Stimulated activated CD8-positive, alpha-beta memory T cell treated with anti-CD3 and anti-CD28 coated beads, Interleukin-2, amount 100 ng/mL, for 1 hour (primary cell): ENCODE data around the gene PLCE1.
"Not testable (repeated sequence)": the region's sequence is repeated elsewhere in the genome, so short reads cannot be mapped to it uniquely, and the experiment has no call there.

Source experiments
- DNase-seq, 2 donors: peaks; one replicate each; pipeline ENCODE4 v3.0.0-alpha.2; 2020; ENCODE audit warnings: low read depth in 2 of 2

PLCE1 gene

DNA sequence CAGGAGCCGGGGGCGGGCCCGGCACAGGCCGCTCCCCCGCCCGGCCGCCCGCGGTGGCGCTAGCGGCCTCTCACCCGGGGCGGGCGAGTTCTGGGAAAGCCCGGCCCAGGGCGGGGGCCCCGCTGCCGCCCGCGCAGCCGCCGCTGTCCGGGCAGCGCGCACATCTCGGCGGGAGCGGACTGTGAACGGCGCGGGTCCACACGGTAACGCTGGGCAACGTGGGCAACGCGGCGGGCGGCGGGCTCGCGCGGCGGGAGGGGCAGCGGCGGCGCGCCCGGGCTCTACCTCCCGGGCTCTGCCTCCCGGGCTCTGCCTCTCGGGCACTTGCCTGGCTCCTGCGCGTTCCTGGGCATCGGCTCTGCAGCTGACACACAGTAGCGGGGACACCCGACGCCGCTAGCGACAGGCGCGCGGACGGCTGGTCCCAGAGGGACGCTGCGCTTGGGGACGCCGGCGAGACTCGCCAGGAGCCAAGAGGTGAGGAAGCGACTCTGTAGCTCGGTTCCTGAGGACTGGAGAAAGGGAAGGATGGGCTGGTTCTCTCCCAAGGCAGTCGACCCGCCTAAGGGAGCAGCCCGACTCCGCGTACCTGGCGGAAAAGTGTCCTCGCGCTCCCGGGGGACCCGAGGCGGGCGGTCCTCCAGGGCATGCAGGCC is at the start of gene PLCE1:
TSS of gene PLCE1 (plus strand) at position 150 of the 656 bp plus-strand sequence. CDS start 37,116 bp downstream, outside the sequence.
- no peak for DNase-seq

DNA sequence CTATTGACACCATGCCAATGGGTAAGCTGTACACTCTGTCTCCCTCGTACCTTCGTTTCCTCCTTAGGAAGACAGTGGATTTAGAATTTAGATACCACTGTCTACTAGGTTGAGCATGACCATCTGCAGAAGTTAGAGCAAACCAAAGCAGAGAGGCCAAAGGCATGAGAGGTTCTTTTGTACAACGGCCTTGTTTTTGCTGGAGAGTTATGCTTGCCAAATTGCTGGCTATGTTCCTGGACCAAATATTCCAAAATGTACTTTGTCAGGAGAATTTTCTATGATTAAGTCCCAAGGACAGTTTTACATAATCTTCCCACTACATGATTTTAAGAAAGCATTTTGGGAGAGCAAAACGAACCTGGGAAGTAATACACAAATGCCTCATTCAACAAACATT is 47.9 kb upstream of the PLCE1 start:
- DNase-seq: no peak

DNA sequence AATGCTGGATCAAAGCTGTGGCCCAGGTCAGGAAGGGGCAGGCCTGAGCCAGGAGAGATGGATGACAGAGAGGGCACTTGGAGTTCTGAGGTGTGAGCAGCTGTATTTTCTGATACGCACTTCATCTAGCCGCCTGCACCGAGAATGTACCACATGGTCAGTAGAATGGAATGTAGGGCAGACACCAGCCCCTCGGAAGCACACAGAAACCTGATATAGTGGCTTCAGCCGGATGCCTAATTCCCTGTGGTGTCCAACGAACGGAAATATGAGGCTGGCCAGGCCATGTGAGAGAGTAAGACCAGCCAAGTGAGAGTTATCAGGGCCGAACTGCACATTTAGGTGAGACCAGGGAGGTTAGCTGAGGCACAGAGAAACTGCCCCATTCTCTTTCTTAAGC is 46.7 kb upstream of the PLCE1 start:
- DNase-seq: no peak

DNA sequence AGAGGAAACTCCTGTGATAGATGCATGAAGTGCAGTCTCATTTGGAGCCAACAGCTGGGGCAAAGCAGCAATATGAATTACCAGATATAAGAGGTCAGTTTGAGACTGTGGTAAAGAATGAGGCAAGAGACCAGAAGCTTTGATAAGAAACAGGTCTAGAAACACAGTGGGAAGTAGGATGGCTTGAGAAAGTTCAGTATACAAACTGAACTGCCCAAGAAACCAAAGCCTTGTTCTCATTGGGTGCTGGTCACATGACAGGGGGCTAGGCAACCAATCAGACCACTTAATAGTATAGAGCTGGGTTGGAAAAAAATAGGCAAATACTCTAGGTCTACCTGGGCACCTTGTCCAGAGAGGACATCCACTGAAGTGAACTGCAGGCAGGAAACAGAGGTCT is 46.2 kb upstream of the PLCE1 start:
- DNase-seq: no peak

DNA sequence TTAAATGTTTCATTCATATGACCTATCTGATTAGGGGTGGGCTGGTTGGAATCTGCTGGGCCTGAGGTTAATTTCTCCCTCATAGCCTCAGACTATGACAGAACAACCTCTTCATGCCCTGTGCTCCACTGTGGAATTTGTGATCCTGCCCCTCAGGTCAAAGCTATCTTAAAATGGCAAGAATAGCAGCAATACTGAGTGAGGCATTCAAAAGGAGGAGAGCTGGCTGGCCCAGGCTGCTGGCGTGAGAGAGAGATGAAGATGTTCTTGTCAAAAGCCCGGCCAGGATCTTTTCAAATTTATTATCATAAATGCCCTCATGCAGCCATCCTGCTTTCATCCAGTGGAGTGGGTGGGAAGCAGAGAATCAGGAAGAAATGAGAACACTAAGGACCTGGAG is 41.8 kb upstream of the PLCE1 start:
- DNase-seq: no peak

DNA sequence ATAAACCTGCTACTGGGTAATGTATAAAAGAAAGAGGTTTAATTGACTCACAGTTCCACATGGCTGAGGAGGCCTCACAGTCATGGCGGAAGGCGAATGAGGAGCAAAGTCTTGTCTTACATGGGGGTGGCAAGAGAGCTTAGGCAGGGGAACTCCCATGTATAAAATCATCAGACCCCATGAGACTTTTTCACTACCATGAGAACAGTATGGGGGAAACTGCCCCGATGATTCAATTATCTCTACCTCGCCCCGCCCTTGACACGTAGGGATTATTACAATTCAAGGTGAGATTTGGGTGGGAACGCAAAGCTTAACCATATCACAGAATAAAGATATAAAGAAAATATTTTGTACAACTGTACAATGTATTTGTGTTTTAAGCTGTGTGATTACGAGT is 39.4 kb upstream of the PLCE1 start:
- no peak for DNase-seq

DNA sequence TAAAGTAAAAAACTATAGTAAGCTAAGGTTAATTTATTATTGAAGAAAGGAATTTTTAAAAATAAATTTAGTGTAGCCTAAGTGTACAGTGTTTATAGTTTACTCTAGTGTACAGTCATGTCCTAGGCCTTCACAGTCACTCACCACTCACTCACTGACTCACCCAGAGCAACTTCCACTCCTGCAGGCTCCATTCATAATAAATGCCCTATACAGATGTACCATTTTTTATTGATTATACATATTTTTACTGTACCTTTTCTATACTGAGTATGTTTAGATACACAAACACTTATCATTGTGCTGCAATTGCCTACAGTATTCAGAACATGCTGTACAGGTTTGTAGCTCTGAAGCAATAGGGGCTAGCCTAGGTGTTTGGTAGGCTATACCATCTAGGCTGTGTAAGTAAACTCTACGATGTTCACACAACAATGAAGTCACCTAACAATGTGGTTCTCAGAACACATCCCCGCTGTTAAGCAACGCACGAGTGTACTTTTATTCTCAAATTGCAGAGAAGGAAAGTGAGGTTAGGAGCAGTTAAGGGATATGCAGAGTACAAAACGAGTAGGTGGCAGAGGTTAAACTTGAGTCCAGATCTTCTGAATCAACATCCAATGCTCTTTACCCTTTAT is 38.9 kb upstream of the PLCE1 start:
- DNase-seq: no peak

DNA sequence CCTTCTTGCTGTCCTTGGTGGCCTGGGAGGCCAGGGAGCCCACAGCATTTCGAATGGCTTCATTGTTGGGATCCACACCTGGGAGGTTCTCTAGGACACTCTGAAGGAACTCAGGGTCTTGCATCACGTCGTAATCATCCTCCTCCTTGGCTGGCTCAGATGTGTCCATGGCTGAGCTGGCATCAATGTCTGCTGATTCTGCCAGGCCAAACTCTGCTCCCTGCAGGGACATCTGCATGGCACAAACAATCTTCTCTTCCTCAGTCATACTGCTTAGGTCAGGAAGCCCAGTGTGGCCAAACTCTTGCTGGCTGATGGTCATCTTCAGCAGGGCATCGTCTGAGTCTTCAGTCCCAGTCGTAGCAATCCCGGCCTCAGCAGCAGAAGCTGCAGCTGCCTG is 34.9 kb upstream of the PLCE1 start:
- no peak for DNase-seq

DNA sequence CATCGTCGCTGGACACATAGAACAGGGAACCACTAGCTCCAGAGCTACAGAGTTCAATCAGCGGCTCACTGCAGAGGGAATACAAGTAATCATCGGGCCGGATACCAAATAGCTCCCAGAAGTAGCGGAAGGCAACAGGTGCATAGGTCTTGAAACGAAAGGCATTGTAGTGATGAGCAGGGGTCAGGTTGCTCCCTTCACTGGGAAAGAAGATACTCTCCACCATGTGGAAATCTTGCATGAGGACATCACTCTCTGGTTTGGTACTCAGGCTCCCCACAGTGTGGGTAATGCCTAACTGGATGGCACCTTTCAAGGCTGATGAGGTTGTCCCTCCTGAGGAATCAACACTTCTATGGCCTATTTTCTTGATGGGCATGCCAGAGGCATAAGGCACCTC is 32.7 kb upstream of the PLCE1 start:
- not testable (repeated sequence) for DNase-seq

DNA sequence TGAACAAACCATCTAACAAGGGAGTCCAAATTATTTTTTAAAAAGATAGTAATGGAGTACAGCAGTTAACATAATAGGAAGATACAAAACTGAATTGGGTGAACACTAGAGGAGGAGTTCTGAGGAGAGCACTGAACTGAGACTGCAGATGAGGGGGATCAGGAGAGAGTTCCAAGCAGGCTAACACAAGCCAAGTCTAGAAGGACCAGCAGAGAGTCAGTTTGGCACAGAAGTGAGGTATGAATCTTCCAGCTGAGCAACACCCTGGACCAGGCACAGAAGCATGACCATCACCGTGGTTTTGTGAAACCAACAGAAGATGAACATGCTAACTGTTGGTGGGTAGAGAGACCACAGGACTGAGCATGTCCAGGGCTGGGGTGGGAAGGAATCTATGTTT is 30.8 kb upstream of the PLCE1 start:
- no peak for DNase-seq

DNA sequence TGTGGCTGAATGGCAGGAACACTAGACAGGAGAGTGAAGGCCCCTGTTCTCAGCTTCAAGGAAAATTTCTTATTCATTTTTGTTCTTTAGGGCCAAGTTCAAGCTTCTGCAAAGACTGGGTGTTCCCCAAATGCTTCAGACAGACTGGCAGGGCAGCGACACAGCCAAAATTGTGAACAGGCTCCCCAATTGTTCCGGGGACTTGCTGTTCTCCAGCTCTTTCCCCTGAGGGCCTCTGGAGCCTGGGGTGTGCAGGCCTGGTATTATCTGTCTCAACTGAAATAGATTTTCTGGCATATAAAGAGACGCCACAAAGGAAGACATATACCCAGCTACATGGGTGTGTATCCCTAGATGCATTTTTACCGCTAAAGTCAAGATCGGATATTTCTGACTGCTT is 30.3 kb upstream of the PLCE1 start:
- DNase-seq: no peak

DNA sequence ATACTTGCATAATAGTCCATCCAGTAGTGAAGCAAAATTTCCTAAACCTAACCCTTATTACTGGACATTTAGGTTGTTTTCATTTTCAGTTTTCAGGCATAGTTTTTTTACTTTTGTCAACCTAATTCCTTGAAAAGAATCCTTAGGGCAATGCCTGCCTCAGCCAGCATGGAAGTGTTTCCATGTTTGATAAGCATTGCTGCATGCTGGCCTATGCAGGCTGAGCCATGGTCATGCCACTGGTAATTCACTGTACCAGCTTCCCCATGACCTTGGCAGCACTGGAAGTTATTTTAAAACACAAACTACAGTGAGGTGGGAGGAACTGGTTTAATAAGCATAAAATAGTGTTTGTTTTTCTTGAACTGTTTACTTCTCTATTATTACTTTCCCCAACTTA is 27.8 kb upstream of the PLCE1 start:
- no peak for DNase-seq

DNA sequence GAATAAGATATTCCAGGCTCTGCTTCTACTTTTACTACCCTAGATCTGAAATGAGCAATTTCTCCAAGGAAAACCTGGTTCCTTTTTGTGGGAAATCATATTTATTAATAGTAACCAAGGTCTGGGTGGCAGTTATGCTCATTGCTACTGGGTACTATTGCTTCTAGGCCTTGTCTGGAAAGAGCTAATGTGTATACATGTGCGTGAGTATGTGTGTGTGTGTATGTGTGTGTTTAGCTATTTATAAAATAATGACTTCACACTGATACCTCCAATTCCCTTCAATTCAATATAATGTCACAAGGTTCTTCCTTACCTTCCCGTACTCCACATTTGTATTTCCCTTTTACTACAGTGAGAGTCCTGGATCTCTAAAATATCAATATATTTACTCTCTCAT is 26.0 kb upstream of the PLCE1 start:
- DNase-seq: no peak

DNA sequence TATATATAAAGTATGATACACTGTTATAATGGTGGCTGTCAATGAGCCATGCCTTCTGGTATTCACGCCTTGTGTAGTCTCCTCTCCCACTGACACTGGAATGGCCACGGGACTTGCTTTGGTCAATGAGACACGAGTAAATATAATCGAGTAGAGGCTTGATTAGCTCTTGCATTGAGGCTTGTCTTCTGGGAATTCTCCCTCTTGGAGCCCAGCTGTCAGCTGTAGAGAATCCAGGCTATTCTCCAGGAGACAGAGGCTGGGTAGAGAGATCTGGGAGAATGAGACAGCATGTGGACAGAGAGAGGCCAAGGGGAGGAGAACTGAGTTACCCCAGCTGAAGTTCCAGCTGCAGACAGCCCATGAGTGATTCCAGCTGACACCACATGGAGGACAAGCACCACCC is 25.2 kb upstream of the PLCE1 start:
- DNase-seq: no peak

DNA sequence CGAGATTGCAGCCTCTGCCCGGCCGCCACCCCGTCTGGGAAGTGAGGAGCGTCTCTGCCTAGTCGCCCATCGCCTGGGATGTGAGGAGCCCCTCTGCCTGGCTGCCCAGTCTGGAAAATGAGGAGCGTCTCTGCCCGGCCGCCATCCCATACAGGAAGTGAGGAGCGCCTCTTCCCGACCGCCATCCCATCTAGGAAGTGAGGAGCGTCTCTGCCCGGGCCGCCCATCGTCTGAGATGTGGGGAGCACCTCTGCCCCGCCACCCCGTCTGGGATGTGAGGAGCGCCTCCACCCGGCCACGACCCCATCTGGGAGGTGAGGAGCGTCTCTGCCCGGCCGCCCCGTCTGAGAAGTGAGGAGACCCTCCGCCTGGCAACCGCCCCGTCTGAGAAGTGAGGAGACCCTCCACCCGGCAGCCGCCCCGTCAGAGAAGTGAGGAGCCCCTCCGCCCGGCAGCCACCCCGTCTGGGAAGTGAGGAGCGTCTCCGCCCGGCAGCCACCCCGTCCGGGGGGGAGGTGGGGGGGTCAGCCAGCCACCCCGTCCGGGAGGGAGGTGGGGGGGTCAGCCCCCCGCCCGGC is 23.2 kb upstream of the PLCE1 start:
- not testable (repeated sequence) for DNase-seq

DNA sequence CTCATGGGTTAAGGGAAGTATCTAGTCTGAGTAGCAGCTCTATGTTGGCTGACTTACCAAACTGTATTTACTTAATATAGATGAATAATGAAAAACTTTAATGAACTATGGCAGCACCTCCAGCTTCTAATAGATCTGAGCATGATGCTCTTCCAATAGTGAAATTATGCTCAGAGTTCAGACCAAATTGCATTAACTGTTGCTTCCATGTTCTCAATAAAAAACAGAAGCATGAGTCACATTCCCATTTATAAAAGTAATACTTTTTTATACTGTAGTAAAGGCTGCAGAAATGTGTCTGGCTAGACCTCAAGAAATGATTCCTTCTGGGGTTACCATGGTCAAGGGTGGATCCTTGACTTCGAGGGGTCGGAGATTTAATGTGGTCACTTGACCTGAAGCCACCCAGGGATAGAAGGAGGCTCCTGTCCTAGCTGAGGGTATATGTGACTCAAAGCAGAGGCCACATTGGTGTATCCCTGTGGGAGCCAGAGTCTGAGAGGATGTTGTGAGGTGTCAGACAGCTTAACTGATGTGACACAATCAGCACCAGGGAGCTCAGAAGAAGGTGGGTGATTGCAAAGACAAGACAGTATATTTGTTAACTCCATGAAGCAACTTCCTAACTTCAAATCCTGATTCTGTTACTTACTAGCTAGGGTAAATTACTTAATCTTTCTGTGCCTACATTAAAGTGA is 19.8 kb upstream of the PLCE1 start:
- DNase-seq: no peak

DNA sequence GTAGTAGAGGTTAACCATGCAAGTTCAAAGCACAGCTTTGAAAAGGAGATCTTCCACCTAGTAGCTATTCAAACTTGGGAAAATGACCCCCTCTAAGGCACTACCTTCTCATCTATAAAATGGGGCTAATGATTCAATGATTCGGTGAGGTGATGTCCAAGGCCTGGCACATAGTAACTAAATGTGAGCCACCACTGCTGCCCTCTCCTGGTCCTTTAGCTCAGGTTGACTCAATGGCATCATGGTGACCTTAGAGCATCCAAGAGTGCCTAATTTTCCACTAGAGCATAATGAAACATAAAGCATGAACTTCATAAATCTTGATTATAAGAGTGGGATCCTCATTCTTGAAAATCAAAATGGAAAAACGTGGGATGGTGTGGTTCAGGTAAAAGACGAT is 16.3 kb upstream of the PLCE1 start:
- DNase-seq: no peak

DNA sequence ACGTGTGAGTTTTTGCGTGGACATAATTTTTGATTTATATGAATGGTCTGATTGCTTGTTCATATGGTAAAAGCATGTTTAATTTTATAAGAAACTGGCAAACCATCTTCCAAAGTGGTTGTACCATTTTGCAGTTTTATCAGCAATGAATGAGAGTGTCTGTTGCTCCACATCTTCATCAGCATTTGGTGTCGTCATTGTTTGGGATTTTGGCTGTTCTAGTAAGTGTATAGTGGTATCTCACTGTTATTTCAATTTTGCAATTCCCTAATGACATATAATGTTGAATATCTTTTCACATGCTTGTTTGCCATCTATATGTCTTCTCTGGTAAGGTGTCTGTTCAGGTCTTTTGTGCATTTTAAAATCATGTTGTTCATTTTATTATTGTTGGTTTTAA is 13.2 kb upstream of the PLCE1 start:
- DNase-seq: no peak

DNA sequence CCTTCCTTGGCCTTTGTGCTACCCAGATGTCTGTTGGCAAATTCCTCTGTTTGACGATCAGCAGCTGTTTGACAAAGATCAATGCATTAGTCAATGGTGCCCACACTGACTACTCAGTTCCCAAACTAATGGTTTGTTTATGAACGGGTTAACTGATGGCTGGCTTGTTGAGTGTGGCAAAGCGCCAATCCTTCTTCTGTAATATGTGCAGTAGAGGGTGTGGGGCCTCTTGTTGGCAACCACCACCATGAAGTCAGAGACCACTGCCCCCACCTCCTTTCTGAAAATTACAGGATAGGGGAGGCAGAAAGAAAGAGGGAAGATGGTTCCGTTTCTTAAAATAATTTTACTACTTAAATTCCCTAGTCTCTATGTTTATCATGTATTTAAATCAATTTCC is 2.6 kb upstream of the PLCE1 start:
- DNase-seq: no peak

DNA sequence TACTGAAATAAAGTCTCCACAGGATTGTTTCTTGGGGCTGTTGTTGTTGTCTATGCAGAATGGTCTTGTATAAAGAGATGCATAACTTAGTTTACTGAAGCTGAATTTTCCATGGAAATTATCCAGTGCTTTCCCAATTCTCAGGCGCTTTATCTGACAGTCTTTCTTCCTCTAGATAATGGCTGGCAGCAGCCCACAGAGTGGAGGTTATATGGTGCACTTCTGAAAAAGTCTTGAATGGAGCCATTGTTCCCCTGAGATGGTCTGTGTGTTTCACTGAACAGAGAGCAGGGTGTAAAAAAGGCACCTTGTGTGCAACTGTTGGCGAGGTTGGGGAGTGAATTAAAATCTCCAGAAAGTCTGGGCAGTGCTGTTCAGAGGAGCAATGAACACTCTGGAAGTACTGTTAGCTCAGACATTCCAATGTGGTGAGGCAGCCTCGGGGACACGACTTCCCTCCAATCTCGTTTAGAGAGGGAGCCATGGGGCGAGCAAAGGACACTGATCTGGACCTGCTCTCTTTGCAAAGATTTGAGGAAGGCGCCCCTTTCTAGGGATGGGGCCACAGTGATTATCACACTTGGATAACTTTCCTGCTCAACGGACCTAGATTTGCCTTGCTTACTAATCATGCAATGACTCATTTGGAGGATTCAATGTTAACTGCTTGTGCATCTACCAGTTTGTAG is 2.0 kb upstream of the PLCE1 start:
- no peak for DNase-seq

DNA sequence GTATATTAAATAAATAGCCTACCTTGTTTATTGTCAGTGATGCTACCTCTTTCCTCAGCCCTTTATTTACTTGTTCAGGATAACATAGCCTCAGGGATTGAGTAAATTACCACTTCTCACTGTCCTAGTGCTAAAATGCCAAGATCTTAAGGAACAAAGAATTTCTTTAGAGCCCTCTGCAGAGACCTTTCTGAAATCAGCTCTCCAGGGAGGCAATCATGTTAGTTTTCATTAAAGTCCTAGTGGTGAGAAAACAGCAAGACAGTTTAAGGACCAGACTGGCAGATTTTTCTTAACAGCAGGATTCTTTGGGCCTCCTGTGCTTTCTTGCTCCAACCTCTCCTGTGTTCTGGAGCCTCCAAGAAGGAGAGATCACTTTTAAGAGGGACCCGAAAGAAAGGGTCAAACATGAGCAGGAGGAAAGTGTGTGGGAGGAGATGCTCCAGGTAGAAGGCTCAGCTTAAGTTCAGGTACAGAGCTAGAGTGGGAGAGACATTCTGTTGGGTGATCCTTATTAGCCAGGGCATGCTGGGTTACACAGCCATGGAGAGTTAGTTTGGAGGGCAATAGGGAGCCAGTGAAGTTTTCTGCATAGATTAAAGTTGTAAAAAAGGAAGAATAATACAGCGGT is 1.2 kb upstream of the PLCE1 start:
- DNase-seq: no peak

DNA sequence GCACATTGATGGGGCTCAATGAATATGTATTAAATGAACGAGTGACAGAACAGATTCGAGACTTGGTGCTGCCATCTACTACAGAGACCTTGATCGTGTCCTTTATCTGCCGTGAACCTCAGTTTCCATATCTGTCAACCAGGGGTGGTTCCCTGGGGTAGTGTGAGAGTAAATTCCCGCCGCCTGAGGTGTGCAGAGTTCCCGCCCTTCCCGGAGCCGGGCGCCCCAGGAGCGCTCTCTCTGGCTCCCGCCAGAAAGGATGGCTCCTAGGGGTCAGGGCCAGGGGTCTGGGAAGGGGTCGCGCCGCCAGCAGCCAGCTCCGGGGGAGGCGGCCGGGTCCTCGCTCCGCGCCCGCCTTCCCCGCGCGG is 333 bp upstream of the PLCE1 start:
- no peak for DNase-seq
